KMS-11 (cell line): Measurements from ENCODE around the gene SRBD1.

Experiments used
- H2AFZ ChIP-seq: fragments of 200-600 bp; sonication (generic); 2 replicates; pipeline ENCODE4 v1.6.1; 2016; ENCODE audit warnings: antibody characterized with exemption, mixed run types, low read depth
- H3K27ac ChIP-seq: fragments of 200-600 bp; sonication (generic); 2 replicates; pipeline ENCODE4 v1.6.1; 2016; ENCODE audit warnings: mild to moderate bottlenecking, mixed run types
- H3K27me3 ChIP-seq: fragments of 200-600 bp; sonication (generic); 2 replicates; pipeline ENCODE4 v1.6.1; 2017; ENCODE audit warnings: mild to moderate bottlenecking, low read depth, mixed run types, moderate library complexity; ENCODE audit not compliant: insufficient read depth
- H3K36me3 ChIP-seq: fragments of 200-600 bp; sonication (generic); 2 replicates; pipeline ENCODE4 v1.6.1; 2017; ENCODE audit warnings: mild to moderate bottlenecking, mixed run types; ENCODE audit not compliant: insufficient read depth
- H3K4me1 ChIP-seq: fragments of 200-600 bp; sonication (generic); 2 replicates; pipeline ENCODE4 v1.6.1; 2016; ENCODE audit warnings: mild to moderate bottlenecking, low read depth, mixed run types; ENCODE audit not compliant: poor library complexity, severe bottlenecking
- H3K4me2 ChIP-seq: fragments of 200-600 bp; sonication (generic); 2 replicates; pipeline ENCODE4 v1.7.0; 2016; ENCODE audit warnings: mild to moderate bottlenecking, mixed run types
- H3K4me3 ChIP-seq: fragments of 200-600 bp; sonication (generic); IDR thresholded peaks from 2 replicates; pipeline ENCODE4 v1.6.1; 2017; ENCODE audit warnings: low read depth, low read length, mixed read lengths; ENCODE audit not compliant: insufficient read depth
- H3K79me2 ChIP-seq: fragments of 200-600 bp; sonication (generic); 2 replicates; pipeline ENCODE4 v1.6.1; 2016; ENCODE audit warnings: low read depth, mixed run types; ENCODE audit not compliant: insufficient read depth
- H3K9ac ChIP-seq: fragments of 200-600 bp; sonication (generic); 2 replicates; pipeline ENCODE4 v1.6.1; 2016; ENCODE audit warnings: mild to moderate bottlenecking, mixed run types
- H4K20me1 ChIP-seq: fragments of 200-600 bp; sonication (generic); 2 replicates; pipeline ENCODE4 v1.6.1; 2016; ENCODE audit warnings: mild to moderate bottlenecking, mixed run types; ENCODE audit not compliant: insufficient read depth
- TF ChIP-seq, protein P1 (sequence below): fragments of 200-600 bp; sonication (generic); conservative IDR thresholded peaks from 2 replicates; pipeline ENCODE4 v1.6.1; 2017; ENCODE audit warnings: low read depth, mild to moderate bottlenecking, antibody characterized with exemption, low read length, moderate library complexity, mixed read lengths

The SRBD1 gene

DNA sequence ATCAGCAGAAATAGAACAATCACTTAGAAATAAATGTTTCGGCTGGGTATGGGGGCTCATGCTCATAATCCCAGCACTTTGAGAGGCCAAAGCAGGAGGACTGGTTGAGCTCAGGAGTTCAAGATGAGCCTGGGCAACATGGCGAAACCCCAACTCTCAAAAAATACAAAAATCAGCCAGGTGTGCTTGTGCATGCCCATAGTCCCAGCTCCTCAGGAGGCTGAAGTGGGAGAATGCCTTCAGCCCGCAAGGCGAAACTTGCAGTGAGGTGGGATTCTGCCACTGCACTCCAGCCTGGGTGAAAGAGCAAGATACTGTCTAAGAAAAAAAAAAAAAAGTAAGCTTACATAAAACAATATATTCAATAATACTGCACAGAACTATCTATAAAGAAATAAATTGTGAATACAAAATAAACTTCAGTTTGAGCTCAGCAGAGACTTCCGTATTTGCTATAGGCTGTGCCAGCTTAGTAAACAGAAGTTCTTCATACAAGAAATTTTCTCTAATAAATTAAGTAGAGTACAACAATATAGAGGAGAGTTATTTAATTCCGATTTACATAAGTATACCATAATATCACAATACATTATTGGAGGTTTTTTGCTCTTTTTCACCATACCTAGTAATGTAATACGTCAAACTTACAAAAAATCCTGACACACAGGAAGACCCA lies 43.6 kb downstream of the SRBD1 start:
- no peaks in the 10 kb centered on the region for H4K20me1 ChIP-seq
- H3K4me3 ChIP-seq: no peak overlapping the region

DNA sequence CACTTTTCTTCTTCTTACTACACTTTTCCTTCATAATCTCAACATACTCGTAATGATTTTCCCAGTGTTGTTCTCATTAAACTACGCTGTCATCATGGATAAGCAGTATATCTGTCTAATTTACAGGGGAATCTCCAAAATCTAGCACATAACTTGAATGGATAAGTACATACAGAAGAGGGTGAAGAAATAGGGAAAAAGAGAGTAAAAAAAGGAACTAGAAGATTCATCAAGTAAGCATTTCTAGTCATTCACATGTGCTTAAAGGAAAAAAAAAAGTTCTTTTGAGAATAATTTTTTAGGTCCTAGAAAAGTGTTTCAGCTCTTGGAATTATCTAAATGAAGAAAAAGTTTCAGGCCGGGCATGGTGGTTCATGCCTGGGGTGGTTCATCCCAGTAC lies 51.6 kb downstream of the SRBD1 start:
- Histone ChIP-seq H3K27me3 (no peaks in the 10 kb centered on the region), H3K79me2 (no peaks in the 10 kb centered on the region), H2AFZ (no peak overlapping the region), H3K36me3 (no peaks in the 10 kb centered on the region), H3K4me3 (no peak overlapping the region), H3K27ac (no peak overlapping the region), H4K20me1 (no peaks in the 10 kb centered on the region), H3K4me2 (no peak overlapping the region), H3K9ac (no peak overlapping the region), H3K4me1 (peaks cover 14% of the 10 kb centered on the region)
- TF ChIP-seq, protein P1, sequence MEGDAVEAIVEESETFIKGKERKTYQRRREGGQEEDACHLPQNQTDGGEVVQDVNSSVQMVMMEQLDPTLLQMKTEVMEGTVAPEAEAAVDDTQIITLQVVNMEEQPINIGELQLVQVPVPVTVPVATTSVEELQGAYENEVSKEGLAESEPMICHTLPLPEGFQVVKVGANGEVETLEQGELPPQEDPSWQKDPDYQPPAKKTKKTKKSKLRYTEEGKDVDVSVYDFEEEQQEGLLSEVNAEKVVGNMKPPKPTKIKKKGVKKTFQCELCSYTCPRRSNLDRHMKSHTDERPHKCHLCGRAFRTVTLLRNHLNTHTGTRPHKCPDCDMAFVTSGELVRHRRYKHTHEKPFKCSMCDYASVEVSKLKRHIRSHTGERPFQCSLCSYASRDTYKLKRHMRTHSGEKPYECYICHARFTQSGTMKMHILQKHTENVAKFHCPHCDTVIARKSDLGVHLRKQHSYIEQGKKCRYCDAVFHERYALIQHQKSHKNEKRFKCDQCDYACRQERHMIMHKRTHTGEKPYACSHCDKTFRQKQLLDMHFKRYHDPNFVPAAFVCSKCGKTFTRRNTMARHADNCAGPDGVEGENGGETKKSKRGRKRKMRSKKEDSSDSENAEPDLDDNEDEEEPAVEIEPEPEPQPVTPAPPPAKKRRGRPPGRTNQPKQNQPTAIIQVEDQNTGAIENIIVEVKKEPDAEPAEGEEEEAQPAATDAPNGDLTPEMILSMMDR: no peak

More for the DNA sequence above, 43.6 kb downstream of the SRBD1 start:
- TF ChIP-seq, protein P1: no peak
- H3K27ac ChIP-seq: 0 out of 2 replicates have a peak overlapping the region, but pooled peaks have one; percentile 28
- peaks cover 14% of the 10 kb centered on the region for H3K4me1 ChIP-seq
- no peaks in the 10 kb centered on the region for H3K36me3 ChIP-seq
- no peak overlapping the region for H2AFZ ChIP-seq
- H3K27me3 ChIP-seq: no peaks in the 10 kb centered on the region
- no peaks in the 10 kb centered on the region for H3K79me2 ChIP-seq
- peak overlapping the region; percentile 33 for H3K4me2 ChIP-seq
- no peak overlapping the region for H3K9ac ChIP-seq

DNA sequence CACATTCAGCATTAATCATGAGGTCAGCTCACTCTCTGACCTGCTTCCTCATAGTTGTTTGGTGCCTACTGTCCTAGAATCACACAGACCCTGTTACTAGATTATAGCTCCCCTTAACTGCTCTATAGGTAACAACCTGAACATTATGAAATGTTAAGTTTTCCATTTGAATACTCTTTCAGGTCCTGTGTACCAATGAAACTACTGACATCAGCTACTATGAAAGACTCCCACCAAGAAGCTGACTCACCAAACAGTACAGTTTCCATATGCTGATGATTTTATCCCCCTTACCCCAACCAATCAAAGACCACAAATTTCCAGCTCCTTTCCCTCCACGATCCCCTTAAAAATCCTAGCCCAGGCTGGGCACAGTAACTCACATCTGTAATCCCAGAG lies 56.3 kb downstream of the SRBD1 start:
- Histone ChIP-seq H3K4me1 (peaks cover 26% of the 10 kb centered on the region), H3K9ac (peak overlapping the region; percentile 35; the same call in 1 of the 2 replicates), H2AFZ (peak overlapping the region; percentile 12; the same call in 1 of the 2 replicates)

DNA sequence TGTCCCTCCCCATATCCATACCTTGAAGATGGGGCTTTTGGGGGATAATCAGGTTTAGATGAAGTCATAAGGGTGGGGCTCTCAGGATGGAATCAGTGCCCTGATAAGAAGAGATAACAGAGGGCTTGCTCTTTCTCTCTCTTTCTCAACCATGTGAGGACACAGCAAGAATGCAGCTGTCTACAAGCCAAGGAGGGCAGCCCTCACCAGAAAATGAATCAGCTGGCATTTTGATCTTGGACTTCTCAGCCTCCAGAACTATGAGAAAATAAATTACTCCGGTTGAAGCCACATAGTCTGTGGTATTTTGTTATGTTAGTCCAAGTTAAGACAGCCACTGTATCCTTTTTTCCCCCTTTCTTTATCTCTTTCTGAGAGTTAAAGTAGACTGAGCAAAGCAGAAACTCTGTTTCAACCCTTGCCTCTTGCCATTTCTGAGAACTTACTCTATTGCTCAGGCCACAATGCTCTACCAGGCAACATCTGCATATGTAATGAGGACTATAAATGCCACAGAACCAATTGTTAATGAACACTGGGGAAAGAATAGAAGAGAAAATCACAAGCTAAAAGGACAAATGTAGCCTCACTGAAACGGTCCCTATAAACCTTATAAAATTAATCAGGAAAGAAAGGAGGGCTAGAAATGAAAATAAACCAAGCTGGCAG lies 56.9 kb downstream of the SRBD1 start:
- Histone ChIP-seq H3K9ac (peak overlapping the region; percentile 35; the same call in 1 of the 2 replicates), H3K79me2 (no peaks in the 10 kb centered on the region), H3K4me1 (peaks cover 26% of the 10 kb centered on the region), H3K4me3 (no peak overlapping the region), H3K36me3 (no peaks in the 10 kb centered on the region; the same call in 1 of the 2 replicates), H4K20me1 (no peaks in the 10 kb centered on the region), H2AFZ (peak overlapping the region; percentile 12; the same call in 1 of the 2 replicates), H3K27me3 (no peaks in the 10 kb centered on the region), H3K4me2 (peak overlapping the region; percentile 72), H3K27ac (peak overlapping the region; percentile 84)
- TF ChIP-seq, protein P1: no peak

More for the DNA sequence above, 56.3 kb downstream of the SRBD1 start:
- TF ChIP-seq, protein P1: no peak
- no peaks in the 10 kb centered on the region for H3K27me3 ChIP-seq
- no peaks in the 10 kb centered on the region; the same call in 1 of the 2 replicates for H3K36me3 ChIP-seq
- peak overlapping the region; percentile 72 for H3K4me2 ChIP-seq
- peak overlapping the region; percentile 84 for H3K27ac ChIP-seq
- H4K20me1 ChIP-seq: no peaks in the 10 kb centered on the region
- no peaks in the 10 kb centered on the region for H3K79me2 ChIP-seq
- no peak overlapping the region for H3K4me3 ChIP-seq
